Tongue (tissue), 2 donors: ENCODE data around the gene BABAM2. TPM values are rescaled to one million over a fixed set of nuclear protein-coding genes. Genes with fewer than 3 reads are reported as not detected.
"Not testable (repeated sequence)": the region's sequence is repeated elsewhere in the genome, so short reads cannot be mapped to it uniquely, and the experiment has no call there.

Experiments used
- DNase-seq: peaks from one replicate; pipeline ENCODE4 v3.0.0-alpha.2; 2015
- total RNA-seq: library from RNA; depleted of rRNA; stranded (reverse); fragments of >200 nt; gene quantifications from one replicate; pipeline ENCODE4 v1.2.3, GENCODE V29; 2014

BABAM2 gene
- total RNA-seq, 1 donor from 2014 or later: 16.1 TPM

DNA sequence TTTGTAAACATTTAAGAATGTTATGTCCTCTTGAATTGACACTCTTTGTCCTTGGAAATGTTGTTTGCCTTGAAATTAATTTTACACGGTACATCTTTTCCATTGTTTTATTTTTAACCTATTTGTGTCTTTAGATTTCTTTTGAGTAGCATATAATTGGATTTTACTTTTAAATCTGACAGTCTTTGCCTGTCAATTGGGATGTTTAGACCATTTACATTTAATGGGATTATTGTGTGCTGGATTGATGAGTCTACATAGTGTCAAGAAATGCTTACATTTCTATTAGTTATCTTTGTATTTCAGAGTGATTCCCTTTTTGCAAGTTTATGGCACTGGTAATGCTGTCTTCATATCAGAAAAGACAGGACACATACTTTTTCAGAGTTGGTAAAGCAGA, 61.5 kb downstream of the BABAM2 start:
- DNase-seq: no peak

DNA sequence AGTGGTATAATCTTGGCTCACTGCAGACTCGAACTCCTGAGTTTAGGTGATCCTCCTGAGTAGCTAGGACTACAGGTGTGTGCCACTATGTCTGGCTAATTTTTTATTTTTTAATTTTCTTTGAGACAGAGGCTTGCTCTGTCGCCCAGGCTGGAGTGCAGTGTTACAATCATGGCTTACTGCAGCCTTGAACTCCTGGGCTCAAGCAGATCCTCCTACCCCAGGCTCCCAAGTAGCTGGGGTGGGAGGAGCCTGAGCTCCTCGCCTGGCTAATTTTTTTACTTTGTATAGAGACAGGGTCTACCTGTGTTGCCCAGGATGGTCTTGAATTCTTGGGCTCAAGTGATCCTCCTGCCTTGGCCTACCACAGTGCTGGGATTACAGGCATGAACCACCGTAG, 62.5 kb downstream of the BABAM2 start:
- no peak for DNase-seq

DNA sequence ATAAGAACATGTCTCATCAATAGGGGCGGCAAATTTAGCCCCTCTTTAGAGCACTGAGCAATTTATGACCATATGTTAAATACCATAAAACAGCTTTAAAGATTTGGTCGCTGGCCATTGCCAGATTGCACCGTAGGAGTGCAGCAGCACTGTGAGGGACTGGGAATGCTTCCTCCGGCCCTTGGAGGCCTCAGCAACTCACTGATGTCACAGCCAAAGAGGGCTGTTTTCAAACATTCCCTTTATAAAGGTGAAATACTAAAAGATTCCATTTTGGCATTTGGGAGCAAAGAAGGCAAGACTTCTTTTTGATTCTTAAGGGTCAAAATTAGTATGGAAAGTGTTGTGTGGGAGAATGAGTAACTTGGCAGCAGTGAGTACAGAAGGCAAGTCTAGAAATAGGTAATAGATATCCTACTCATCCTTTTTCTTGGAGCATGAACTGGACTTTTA, 63.7 kb downstream of the BABAM2 start:
- peak; percentile 35 for DNase-seq

DNA sequence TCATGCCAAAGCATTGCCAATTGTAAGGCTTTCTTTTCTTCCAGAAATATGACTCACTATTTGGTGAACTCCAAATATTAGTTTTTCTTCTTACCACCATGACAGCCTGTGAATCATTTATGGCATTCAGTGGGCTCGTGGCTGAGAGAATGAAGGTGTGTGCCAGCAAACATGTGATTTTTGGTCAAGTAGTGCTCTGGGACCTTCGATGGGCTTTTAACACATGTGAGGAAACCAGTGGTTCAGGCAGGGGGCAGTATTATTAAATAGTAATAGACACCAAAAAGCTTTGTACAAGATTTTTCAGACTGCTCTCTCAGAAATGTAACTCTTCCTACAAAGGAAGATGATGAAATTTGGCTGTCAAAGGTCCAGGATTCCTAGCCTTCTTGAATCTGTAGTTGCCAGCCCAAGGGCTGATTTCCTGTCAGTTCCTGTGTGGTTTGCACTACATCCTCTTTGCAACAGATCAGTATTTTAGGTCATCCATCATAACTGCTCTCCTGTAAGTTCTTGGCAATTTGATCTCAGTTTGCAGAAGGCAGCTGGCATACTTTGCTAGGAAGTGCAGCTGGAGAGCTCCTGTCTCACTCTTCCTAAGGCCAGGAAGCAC, 64.3 kb downstream of the BABAM2 start:
- DNase-seq: peak; percentile 70

DNA sequence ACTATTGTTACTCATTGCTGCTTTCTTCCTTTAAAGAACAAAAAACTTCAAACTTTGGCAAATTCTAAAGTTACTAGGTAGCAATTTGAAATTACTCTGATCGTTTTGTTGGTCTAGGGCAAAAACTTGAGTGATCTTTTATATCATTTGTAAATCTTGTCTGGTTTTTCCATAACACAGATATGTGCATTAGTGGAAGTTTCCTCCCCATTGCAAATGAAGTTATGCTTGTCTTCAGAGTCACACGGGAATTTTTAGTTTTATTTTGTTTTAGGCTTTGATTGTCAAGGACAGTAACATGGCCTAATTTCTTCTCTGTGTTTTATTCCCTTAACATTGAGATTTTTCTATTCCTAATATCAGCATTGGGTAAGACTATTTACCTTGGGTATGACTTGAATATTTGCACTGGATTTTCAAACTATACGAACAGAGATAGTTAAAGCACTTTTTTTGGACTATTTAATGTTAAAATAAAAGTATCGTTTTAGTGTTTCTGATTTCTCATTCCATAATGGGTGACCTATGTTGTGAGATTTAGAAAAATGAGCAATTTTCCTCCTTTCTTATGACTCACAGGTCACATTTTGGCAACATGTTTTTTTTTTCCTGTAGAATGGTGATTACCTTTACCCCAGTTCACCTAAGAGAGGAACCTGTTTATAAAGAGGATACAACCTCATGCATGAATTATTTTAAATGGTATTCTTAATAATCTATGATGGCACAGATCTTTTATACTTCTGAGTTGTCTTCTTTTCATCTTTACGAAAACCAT, 65.0 kb downstream of the BABAM2 start:
- no peak for DNase-seq

DNA sequence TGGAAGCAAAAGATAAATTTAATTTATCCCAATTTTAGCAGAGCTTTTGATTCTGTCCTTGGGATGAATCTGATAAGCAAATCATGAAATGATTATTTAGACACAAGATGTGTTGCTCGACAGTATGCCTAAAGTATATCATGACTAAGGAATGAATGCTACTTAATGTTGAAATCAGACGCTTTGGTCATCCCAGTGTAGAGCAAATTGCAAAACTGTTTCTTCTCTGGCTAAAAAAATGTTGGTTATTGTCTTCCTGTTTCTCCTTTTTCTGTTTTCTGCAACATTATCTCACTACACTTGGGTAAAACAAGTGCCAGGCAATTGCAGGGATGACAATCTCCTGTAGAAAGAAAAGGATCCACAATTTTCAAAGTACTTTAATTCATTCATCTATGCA, 66.4 kb downstream of the BABAM2 start:
- DNase-seq: no peak

DNA sequence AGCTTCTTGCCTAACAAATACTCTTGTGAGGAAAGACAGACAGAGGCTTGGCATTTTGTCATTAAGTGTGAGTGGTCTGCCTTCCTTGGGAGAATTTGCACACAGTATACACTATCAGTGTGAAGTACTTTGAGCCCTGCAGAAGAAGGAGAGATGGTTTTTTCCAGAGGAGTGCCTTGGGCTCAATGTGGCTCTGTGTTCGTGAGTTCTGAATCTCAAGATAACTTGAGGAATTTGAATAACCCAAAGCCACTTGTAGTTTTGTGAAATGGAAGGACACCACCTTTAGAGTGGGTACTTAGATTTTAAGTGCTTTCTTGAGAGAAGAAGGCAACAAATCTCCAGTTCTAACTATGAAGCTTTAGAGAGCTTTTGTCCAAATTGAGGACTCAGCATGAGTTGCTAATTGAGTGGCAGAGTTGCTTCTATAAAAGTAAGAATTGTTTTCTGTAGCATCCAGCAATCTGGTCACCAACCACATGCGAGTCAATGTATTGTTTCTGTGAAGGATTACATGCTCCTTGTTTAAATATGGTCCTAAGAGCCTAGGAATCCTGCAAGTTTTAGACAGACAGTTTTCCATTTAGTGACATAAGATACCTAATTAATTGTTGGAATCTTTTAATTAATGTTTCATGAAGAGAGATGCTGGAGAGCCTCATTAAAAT, 68.3 kb downstream of the BABAM2 start:
- DNase-seq: no peak

DNA sequence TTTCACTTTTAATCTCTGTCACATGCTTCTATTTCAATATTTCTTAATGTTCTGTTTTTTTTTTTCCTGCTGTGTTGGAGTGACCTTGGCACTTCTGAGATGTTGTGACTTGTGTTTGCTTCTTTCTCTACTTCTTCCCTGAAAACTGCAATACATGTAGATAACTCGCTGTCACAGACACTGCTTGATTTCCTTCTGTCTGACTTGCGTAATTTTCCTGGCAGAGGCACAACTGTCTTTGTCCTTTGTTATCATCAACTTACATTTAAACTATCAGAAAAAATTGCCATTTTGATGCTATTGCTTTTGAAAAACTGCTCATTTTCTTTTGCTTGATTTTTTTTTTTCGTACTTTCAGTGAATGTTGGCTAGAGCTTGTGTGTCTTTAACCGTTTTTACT, 69.0 kb downstream of the BABAM2 start:
- DNase-seq: peak; percentile 26

DNA sequence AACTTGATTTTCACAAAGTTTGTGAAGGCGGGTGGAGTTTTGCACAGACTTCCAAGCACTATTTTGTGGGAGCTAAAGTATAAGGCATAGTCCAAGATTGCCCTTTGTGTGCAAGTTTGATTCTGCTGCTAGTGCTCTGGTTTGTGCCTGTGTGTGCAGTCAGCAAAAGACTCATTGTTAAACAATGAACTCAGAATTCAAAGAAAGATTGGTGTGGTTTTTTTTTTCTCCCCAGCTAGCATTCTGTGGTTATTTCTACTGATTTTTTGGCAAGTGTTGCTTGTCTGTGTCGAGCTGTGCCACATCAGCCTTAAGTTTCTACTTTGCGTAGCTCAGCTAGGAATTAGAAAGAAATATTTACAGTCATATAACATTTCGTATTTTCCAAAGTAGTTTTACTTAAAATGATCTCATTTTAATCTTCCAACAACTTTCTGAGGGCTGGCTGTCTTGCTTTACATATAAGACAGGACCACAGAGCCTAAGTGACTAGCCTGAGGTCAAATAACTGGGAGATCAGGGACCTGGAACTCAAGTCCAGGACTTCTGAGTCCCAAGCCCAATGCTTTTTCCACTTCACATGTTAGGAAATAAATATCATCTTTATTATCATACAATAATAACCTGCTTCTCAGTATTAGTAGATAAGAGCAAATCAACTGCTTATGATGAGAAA, 69.8 kb downstream of the BABAM2 start:
- DNase-seq: peak; percentile 7

DNA sequence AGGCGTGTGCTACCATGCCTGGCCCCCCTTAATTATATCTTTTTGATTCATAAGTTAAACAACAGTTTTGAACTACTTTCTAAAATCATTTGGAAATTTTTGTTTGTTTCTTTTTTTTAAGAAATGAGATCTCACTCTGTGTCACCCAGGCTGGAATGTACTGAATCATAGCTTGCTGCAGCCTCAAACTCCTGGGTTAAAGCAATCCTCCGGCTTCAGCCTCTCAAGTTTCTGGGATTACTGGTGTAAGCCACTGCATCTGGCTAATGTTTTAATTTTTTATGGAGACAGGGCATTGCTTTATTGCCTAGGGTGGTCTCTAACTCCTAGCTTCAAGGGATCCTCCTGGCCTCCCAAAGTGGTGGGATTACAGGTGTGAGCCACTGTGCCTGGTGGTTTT, 71.5 kb downstream of the BABAM2 start:
- no peak for DNase-seq

DNA sequence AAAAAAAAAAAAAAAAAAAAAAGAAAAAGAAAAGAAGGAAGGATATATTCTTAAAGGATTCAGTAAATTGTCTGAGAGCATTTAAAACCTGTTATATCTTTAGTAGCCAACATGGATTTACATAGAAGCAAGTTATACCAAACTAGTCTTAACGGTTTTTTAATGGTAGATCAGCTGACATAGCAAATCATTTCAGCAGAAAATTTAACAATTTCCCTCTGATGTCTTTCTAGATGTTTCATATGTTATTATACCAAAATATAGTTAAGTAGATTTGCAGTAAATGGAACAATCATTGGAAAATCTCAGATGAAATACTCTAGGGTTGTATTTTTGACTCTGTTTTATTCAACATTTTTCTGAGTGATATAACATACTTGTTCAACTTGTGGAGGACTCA, 72.9 kb downstream of the BABAM2 start:
- no peak for DNase-seq

DNA sequence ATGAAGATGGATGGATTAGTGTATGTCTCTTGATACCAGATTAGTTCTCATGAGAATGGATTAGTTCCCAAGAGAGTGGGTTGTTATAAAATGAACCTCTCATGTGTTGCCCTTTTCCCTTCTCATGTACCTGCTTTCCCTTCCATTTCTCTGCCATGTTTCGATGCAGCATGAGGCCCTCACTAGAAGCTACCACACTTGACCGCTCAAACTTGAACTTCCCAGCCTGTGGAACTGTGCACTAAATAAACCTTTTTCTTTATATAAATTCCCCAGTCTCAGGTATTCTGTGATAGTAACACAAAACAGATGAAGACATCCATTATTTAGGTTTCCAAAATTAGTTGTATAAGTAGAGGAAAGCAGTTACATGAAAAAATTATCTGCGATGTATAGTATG, 73.5 kb downstream of the BABAM2 start:
- no peak for DNase-seq

DNA sequence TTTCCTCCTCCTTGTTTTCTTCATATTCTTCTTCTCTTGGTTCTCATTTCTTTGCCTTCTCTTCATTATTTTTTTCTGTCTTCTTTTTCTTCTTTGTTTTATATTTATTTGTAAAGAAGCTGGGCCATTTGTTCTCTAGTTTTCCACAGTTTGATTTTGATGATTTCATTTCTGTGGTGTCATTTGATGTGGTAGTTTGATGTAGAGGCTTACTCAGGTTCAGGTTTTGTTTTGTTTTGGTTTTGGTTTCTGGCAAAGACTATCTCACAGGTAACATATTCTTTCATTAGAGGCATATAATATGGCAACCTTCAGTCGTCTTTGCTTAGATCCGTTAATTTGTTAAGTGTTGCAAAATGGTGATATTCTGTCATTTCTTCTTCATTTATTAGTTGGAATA, 75.3 kb downstream of the BABAM2 start:
- no peak for DNase-seq

DNA sequence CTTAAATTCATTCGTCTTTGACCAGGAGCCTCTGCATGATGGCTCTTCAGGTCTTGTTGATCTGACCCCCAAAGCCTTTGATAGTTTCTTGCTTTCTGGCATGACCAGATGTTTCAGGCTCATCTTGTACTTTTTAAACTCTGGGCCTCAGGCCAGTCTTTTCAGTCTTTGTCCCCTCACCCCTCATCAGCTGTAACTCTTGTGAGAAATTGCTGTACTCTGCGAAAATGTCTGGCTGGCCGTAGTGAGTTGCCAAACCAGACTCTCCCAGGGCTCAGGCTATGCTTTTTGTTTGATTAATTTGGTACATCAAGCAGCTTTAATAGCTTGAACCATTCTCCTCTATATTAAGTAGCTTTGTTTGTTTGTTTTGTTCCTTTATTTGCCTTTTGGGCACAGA, 75.9 kb downstream of the BABAM2 start:
- DNase-seq: peak; percentile 58

DNA sequence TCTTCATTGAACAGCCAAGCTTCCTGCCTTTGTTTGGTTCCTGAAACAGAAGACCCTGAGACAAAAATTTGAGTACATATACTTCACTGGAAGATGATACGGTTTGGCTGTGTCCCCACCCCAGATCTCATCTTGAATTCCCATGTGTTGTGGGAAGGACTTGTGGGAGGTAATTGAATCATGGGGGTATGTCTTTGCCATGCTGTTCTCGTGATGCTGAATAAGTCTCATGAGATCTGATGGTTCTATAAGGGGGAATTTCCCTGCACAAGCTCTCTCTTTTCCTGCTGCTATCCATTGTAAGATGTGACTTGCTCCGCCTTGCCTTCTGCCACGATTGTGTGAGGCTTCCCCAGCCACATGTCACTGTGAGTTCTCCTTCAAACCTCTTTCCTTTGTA, 76.5 kb downstream of the BABAM2 start:
- DNase-seq: peak; percentile 2

DNA sequence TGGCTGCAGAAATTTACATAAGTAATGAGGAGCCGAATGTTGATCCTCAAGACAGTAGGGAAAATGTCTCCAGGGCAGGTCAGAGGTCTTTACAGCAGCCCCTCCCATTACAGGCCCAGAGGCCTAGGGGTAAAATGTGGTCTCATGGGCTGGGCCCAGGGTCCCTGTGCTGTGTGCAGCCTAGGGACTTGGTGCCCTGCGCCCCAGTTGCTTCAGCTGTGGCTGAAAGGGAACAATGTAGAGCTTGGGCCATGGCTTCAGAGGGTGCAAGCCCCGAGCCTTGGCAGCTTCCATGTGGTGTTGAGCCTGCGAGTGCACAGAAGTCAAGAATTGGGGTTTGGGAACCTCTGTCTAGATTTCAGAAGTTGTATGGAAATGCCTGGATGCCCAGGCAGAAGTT, 77.5 kb downstream of the BABAM2 start:
- not testable (repeated sequence) for DNase-seq

DNA sequence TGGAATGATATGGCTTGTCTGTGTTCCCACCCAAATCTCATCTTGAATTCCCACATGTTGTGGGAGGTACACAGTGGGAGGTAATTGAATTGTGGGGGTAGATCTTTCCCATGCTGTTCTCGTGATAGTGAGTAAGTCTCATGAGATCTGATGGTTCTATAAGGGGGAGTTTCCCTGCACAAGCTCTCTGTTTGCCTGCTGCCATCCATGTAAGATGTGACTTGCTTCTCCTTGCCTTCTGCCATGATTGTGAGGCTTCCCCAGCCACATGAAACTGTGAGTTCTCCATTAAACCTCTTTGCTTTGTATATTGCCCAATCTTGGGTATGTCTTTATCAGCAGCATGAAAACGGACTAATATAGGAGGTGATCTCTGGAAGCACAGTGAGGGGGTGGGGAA, 78.4 kb downstream of the BABAM2 start:
- not testable (repeated sequence) for DNase-seq

DNA sequence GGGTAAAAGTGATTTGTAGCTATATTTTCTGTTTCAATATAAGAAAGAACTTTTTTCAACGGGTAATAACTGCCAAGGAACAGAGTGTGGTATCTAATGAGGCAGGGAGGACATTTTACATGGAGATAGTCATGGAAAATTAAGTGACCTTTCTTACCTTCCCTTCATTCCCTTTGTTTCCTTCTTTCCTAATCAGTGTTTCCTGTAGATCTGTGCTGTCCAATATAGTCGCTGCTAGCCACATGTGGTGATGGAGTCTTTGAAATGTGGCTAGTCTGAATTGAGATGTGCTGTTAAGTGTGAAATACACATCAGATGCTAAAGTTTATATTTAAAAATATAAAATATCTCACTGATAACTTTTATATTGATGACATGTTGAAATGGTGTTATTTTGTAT, 81.8 kb downstream of the BABAM2 start:
- DNase-seq: no peak

DNA sequence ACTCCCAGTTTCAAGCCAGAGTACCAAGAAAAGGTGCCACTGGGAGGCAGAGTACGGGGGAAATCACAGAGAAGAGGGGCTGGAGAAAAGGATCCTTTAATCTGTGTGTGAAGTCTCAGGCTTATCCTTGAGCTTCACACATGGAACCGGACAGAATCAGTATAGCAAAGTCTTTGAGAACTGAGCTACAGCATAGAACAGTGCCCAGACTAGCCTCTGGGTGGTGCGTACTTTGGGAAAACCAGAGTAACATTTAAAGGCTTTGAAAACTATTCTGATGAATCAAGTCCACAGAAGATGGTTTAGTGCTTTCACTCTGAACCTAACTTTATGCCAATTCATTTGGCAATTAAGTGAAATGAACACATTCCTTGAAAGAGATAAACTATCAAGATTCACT, 83.1 kb downstream of the BABAM2 start:
- no peak for DNase-seq

DNA sequence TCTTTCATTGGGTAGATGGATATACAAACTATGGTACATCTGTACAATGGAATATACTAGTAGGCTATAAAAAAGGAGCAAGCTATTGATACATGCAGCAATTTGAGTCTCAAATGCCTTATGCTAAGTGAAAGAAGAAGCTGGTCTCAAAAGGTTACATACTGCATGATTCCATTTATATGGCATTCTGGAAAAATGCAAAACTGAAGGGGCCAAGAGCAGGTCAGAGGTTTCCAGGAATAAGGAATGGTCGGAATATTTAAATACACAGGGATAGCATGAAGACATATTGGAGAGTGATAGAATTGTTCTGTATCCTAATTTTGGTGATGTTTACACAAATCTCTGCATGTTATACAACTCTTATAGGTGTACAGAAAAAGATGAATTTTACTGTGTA, 85.8 kb downstream of the BABAM2 start:
- no peak for DNase-seq

DNA sequence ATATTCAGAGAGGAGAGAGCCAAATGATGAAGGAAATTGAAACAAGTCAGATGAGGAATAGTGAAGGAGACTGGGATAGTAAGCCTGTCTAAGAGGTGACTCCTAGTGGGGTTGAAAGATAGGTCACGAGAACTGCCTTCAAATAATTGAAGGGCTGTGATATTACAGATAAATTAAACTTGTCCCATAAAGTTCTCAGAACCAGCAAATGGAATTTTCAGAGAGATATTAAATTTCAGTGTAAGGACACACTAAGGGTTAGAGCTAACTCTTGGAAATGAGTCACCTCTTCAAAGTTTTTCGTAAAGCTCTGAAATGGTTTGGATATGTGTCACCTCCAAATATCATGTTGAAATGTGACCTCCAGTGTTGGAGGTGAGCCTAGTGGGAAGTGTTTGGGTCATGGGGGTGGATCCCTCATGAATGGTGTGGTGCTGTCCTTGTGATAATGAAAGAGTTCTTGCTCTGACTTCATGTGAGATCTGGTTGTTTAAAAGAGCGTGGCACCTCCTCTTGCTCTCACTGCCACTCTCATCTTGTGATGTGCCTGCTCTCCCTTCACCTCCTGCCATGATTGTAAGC, 87.3 kb downstream of the BABAM2 start:
- DNase-seq: no peak

DNA sequence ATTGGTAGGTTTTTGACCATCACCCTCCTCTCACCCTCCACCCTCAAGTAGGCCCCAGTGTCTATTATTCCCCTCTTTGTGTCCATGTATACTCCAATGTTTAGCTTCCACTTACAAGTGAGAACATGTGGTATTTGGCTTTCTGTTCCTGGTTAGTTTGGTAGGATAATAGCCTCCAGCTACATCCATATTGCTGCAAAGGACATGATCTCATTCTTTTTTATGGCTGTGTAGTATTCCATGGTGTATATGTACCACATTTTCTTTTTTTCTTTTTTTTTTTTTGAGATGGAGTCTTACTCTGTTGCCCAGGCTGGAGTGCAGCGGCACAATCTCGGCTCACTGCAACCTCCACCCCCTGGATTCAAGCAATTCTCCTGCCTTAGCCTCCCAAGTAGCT, 88.2 kb downstream of the BABAM2 start:
- DNase-seq: not testable (repeated sequence)

DNA sequence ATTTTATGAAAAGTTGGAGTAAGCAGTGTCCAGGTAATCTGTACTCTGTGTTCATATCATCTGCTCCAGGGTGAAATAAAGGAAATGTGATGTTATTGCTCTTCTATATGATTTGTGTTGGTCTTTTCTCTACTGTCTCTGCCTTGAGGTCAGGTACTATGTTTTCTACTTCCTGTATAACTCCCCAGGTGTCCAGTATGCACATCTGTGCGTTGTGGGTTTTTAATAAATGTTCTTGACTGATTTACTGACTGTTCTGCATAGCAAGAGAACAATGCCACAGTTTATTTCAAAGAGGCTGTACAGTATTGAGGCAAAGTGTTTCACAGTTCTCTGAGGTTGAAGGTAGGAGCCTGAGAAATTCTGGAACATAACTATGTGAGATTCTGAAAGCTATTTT, 89.7 kb downstream of the BABAM2 start:
- no peak for DNase-seq
